ENCODE data around the gene C19orf81.

- TF ChIP-seq CTCF (conservative IDR thresholded peaks at IDR 0.05; ENCODE audit: low read length), result no peak
- TF ChIP-seq EZH2phosphoT487 (IDR thresholded peaks at IDR 0.05; ENCODE audit: borderline replicate concordance), result no peak
Observed at GRCh38 chr19:50645107-50645506, 4.1 kb upstream of the C19orf81 start.
